ENCODE results near the gene GUCA2A. TPM values are rescaled to one million over a fixed set of nuclear protein-coding genes. Genes with fewer than 3 reads are reported as not detected.

GUCA2A gene
- total RNA-seq, 1 donor from 2014 or later: not detected

DNA sequence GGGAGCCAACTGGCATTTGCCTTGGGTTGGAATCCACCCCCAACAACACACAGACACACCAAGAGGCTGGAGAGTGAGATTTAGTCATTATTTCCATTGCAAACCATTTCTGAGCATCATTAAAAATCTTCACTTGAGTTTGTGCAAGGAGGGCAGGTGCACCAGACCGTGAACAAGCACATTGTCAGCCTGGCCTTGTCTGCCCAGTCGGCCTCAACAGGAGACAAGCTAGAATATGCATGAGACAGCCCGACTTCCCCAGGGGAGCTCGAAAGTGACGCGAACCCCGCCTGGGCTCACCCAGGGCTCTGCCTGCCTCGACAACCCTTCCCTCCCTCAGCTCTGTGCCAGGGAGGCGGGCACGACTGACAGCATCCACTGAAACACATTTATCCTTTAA, 26.8 kb downstream of the GUCA2A start:
- no peak overlapping the region for H3K27ac ChIP-seq

GRCh38 chr1:42136466-42136865, 28.1 kb downstream of the GUCA2A start:
- DNase-seq (ENCODE audit: extremely low spot score in 2 of 2): no peak
- Histone ChIP-seq H3K36me3 (no peaks in the 10 kb centered on the region), H3K27me3 (no peaks in the 10 kb centered on the region), H3K4me3 (no peak overlapping the region), H3K4me1 (no peaks in the 10 kb centered on the region), H3K27ac (no peak overlapping the region), H3K9me3 (no peaks in the 10 kb centered on the region)
- TF ChIP-seq POLR2A (IDR thresholded peaks at IDR 0.05) (no peak), POLR2AphosphoS5 (IDR thresholded peaks at IDR 0.05; ENCODE audit: insufficient read depth in 1 of 2, low read depth in 1 of 2) (no peak)
- TF ChIP-seq, protein P1, sequence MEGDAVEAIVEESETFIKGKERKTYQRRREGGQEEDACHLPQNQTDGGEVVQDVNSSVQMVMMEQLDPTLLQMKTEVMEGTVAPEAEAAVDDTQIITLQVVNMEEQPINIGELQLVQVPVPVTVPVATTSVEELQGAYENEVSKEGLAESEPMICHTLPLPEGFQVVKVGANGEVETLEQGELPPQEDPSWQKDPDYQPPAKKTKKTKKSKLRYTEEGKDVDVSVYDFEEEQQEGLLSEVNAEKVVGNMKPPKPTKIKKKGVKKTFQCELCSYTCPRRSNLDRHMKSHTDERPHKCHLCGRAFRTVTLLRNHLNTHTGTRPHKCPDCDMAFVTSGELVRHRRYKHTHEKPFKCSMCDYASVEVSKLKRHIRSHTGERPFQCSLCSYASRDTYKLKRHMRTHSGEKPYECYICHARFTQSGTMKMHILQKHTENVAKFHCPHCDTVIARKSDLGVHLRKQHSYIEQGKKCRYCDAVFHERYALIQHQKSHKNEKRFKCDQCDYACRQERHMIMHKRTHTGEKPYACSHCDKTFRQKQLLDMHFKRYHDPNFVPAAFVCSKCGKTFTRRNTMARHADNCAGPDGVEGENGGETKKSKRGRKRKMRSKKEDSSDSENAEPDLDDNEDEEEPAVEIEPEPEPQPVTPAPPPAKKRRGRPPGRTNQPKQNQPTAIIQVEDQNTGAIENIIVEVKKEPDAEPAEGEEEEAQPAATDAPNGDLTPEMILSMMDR (IDR thresholded peaks at IDR 0.05): no peak
- intact Hi-C loops (cut with DNase I): no loop called here

More for the DNA sequence above, 26.8 kb downstream of the GUCA2A start:
- Histone ChIP-seq H3K4me3 (no peak overlapping the region), H3K27me3 (no peaks in the 10 kb centered on the region), H3K9me3 (no peaks in the 10 kb centered on the region), H3K4me1 (no peaks in the 10 kb centered on the region), H3K36me3 (no peaks in the 10 kb centered on the region)
- no peak for TF ChIP-seq POLR2A (IDR thresholded peaks at IDR 0.05)
- TF ChIP-seq POLR2AphosphoS5 (IDR thresholded peaks at IDR 0.05; ENCODE audit: insufficient read depth in 1 of 2, low read depth in 1 of 2): no peak
- TF ChIP-seq, protein P1 (IDR thresholded peaks at IDR 0.05): no peak
- intact Hi-C loops (cut with DNase I): no loop called here
- no peak for DNase-seq (ENCODE audit: extremely low spot score in 2 of 2)

- intact Hi-C loops (cut with DNase I): no loop called here
- Histone ChIP-seq H3K4me1 (no peaks in the 10 kb centered on the region), H3K9me3 (no peaks in the 10 kb centered on the region), H3K4me3 (no peak overlapping the region), H3K36me3 (no peaks in the 10 kb centered on the region), H3K27ac (no peak overlapping the region), H3K27me3 (no peaks in the 10 kb centered on the region)
- TF ChIP-seq, protein P1 (IDR thresholded peaks at IDR 0.05): no peak
- TF ChIP-seq POLR2A (IDR thresholded peaks at IDR 0.05) (no peak), POLR2AphosphoS5 (IDR thresholded peaks at IDR 0.05; ENCODE audit: insufficient read depth in 1 of 2, low read depth in 1 of 2) (no peak)
- no peak for DNase-seq (ENCODE audit: extremely low spot score in 2 of 2)
Measured at GRCh38 chr1:42135426-42135825, 29.1 kb downstream of the GUCA2A start.

- H3K4me3 ChIP-seq: no peak overlapping the region
- no peaks in the 10 kb centered on the region for H3K36me3 ChIP-seq
- H3K4me1 ChIP-seq: no peaks in the 10 kb centered on the region
- TF ChIP-seq, protein P1 (IDR thresholded peaks at IDR 0.05): no peak
- no peak for TF ChIP-seq POLR2A (IDR thresholded peaks at IDR 0.05)
- H3K27me3 ChIP-seq: no peaks in the 10 kb centered on the region
- H3K9me3 ChIP-seq: no peaks in the 10 kb centered on the region
- H3K27ac ChIP-seq: no peak overlapping the region
- intact Hi-C loops (cut with DNase I): no loop called here
- DNase-seq (ENCODE audit: extremely low spot score in 2 of 2): no peak
Measured at GRCh38 chr1:42133809-42134526, 30.6 kb downstream of the GUCA2A start.

- intact Hi-C loops (cut with DNase I): no loop called here
- DNase-seq (ENCODE audit: extremely low spot score in 2 of 2): no peak
- TF ChIP-seq POLR2A (IDR thresholded peaks at IDR 0.05) (no peak), POLR2AphosphoS5 (IDR thresholded peaks at IDR 0.05; ENCODE audit: insufficient read depth in 1 of 2, low read depth in 1 of 2) (no peak)
- TF ChIP-seq, protein P1 (IDR thresholded peaks at IDR 0.05): no peak
- H3K9me3 ChIP-seq: no peaks in the 10 kb centered on the region
- no peak overlapping the region for H3K4me3 ChIP-seq
- H3K27ac ChIP-seq: no peak overlapping the region
- no peaks in the 10 kb centered on the region for H3K27me3 ChIP-seq
- no peaks in the 10 kb centered on the region for H3K36me3 ChIP-seq
- no peaks in the 10 kb centered on the region for H3K4me1 ChIP-seq
Measured at GRCh38 chr1:42133390-42133789, 31.2 kb downstream of the GUCA2A start.
